IMR-90 (cell line): ENCODE results near the gene NAT10. TPM values are rescaled to one million over a fixed set of nuclear protein-coding genes. Genes with fewer than 3 reads are reported as not detected.

Source experiments
- ATAC-seq: fragments of 200-7000 bp; cut with Tn5 transposase; 2 replicates; pipeline ENCODE4 v1.9.1; 2020; ENCODE audit warnings: low read depth, mild to moderate bottlenecking, moderate library complexity
- BruUV-seq: library from RNA; stranded (reverse); fragments of 400-500 nt; replicated peaks from 2 replicates; lab custom pipeline; 2021; lab: Mats Ljungman, UMichigan
- CTCF ChIA-PET: fragments of 300-600 bp; formaldehyde crosslinking; extraction: SDS; loops from one replicate; lab custom pipeline; 2021; ENCODE audit warnings: antibody characterized with exemption; lab: Yijun Ruan, JAX
- POLR2A ChIA-PET: fragments of 300-600 bp; sonication (Branson Sonifier 250); formaldehyde crosslinking; loops from one replicate; lab custom pipeline; 2022; ENCODE audit warnings: antibody characterized with exemption; ENCODE audit not compliant: unreplicated experiment; lab: Charles Lee
- DNase-seq: peaks from one replicate; pipeline ENCODE4 v3.0.0; 2013
- H2AFZ ChIP-seq: replicated peaks from 2 replicates; pipeline ENCODE3; 2013; ENCODE audit warnings: low read length, mild to moderate bottlenecking; ENCODE audit not compliant: poor library complexity
- H2AK5ac ChIP-seq: 2 replicates; pipeline ENCODE4 v1.6.1; 2013; ENCODE audit warnings: low read depth, low read length, inconsistent platforms
- H2AK9ac ChIP-seq: replicated peaks from 2 replicates; pipeline ENCODE3; 2013; ENCODE audit warnings: mild to moderate bottlenecking, low read depth, low read length, moderate library complexity; ENCODE audit not compliant: poor library complexity
- H2BK120ac ChIP-seq: 2 replicates; pipeline ENCODE4 v1.6.1; 2013; ENCODE audit warnings: low read depth, low read length, inconsistent platforms
- H2BK15ac ChIP-seq: 3 replicates; pipeline ENCODE4 v1.6.1; 2013; ENCODE audit warnings: low read depth, low read length, inconsistent platforms
- H2BK20ac ChIP-seq: 2 replicates; pipeline ENCODE4 v1.6.1; 2013; ENCODE audit warnings: low read depth, mild to moderate bottlenecking, inconsistent platforms, low read length, moderate library complexity
- H2BK5ac ChIP-seq: 2 replicates; pipeline ENCODE4 v1.6.1; 2013; ENCODE audit warnings: mild to moderate bottlenecking, low read depth, low read length, inconsistent platforms; ENCODE audit not compliant: poor library complexity, severe bottlenecking
- H3K14ac ChIP-seq: replicated peaks from 2 replicates; pipeline ENCODE4 v1.6.1; 2013; ENCODE audit warnings: low read depth, low read length, inconsistent platforms
- H3K18ac ChIP-seq: 2 replicates; pipeline ENCODE4 v1.6.1; 2013; ENCODE audit warnings: low read depth, low read length, control low read depth
- H3K23ac ChIP-seq: 2 replicates; pipeline ENCODE4 v1.6.1; 2013; ENCODE audit warnings: low read depth, low read length, inconsistent platforms
- H3K27ac ChIP-seq: 2 replicates; pipeline ENCODE4 v1.5.1; 2013; ENCODE audit warnings: mild to moderate bottlenecking, control low read depth, low read length; ENCODE audit not compliant: insufficient read depth
- H3K27me3 ChIP-seq: 2 replicates; pipeline ENCODE4 v1.6.1; 2013; ENCODE audit warnings: low read length; ENCODE audit not compliant: control insufficient read depth, insufficient read depth
- H3K36me3 ChIP-seq: 2 replicates; pipeline ENCODE4 v1.6.1; 2013; ENCODE audit warnings: low read length, mixed read lengths; ENCODE audit not compliant: control insufficient read depth, insufficient read depth
- H3K4ac ChIP-seq: 2 replicates; pipeline ENCODE4 v1.6.1; 2013; ENCODE audit warnings: low read depth, low read length, inconsistent platforms
- H3K4me1 ChIP-seq: 2 replicates; pipeline ENCODE4 v1.6.1; 2013; ENCODE audit warnings: low read length, mixed read lengths; ENCODE audit not compliant: control insufficient read depth, insufficient read depth
- H3K4me2 ChIP-seq: 2 replicates; pipeline ENCODE4 v1.6.1; 2013; ENCODE audit warnings: low read depth, mild to moderate bottlenecking, control low read depth, low read length, moderate library complexity
- H3K4me3 ChIP-seq: 2 replicates; pipeline ENCODE4 v1.5.1; 2013; ENCODE audit warnings: low read depth, mild to moderate bottlenecking, control low read depth, low read length, moderate library complexity; ENCODE audit not compliant: insufficient read depth
- H3K56ac ChIP-seq: 2 replicates; pipeline ENCODE4 v1.6.1; 2013; ENCODE audit warnings: low read length, inconsistent platforms; ENCODE audit not compliant: insufficient read depth; ENCODE audit errors: extremely low read depth
- H3K79me1 ChIP-seq, 2 experiments: 2 replicates each; pipeline ENCODE4 v1.6.1; 2013; ENCODE audit warnings: low read length in 2 of 2, inconsistent platforms in 1 of 2, low read depth in 1 of 2
- H3K9ac ChIP-seq: 2 replicates; pipeline ENCODE4 v1.6.1; 2013; ENCODE audit warnings: low read depth, low read length, control low read depth
- H3K9me1 ChIP-seq: 2 replicates; pipeline ENCODE4 v1.6.1; 2013; ENCODE audit warnings: low read length, inconsistent platforms; ENCODE audit not compliant: insufficient read depth
- H3K9me3 ChIP-seq: 2 replicates; pipeline ENCODE4 v1.6.1; 2013; ENCODE audit warnings: low read length; ENCODE audit not compliant: control insufficient read depth, insufficient read depth
- H4K20me1 ChIP-seq: 2 replicates; pipeline ENCODE4 v1.6.1; 2013; ENCODE audit warnings: low read length, inconsistent platforms; ENCODE audit not compliant: insufficient read depth
- H4K5ac ChIP-seq: 2 replicates; pipeline ENCODE4 v1.6.1; 2013; ENCODE audit warnings: mild to moderate bottlenecking, low read depth, low read length, control low read depth
- H4K8ac ChIP-seq, 2 experiments: 2 replicates each; pipeline ENCODE4 v1.6.1; 2013; ENCODE audit warnings: low read depth in 2 of 2, low read length in 2 of 2, control low read depth in 1 of 2, inconsistent platforms in 1 of 2
- H4K91ac ChIP-seq: 2 replicates; pipeline ENCODE4 v1.6.1; 2013; ENCODE audit warnings: low read depth, low read length, inconsistent platforms; ENCODE audit not compliant: insufficient read depth
- MAFK ChIP-seq: IDR thresholded peaks from 2 replicates; pipeline ENCODE4 v1.6.1; 2012; ENCODE audit warnings: low read depth, low read length, improper control_type of control experiment
- NFE2L2 ChIP-seq: fragments of 150-350 bp; IDR thresholded peaks from 2 replicates; pipeline ENCODE4 v1.6.1; 2016; ENCODE audit warnings: low read depth, mild to moderate bottlenecking, low read length
- USF2 ChIP-seq: fragments of 150-350 bp; IDR thresholded peaks from 2 replicates; pipeline ENCODE4 v1.6.1; 2017; ENCODE audit warnings: mild to moderate bottlenecking, antibody characterized with exemption, low read length, low read depth
- WGBS, 2 experiments: methylation state at CpG; one replicate each; pipeline versions ENCODE4 v1.1.5 to v1.1.7; 2013; ENCODE audit warnings: missing lambda C conversion rate in 2 of 2; ENCODE audit not compliant: insufficient read length in 1 of 2; ENCODE audit errors: extremely low coverage in 2 of 2; 5-methylcytosine and 5-hydroxymethylcytosine counted together
- dilution Hi-C: fragments of 300-500 bp; cut with HindIII; formaldehyde crosslinking; loops from one replicate; pipeline ENCODE4 v1.14.3; 2018; ENCODE audit warnings: low sequenced_read_pairs; ENCODE audit not compliant: unreplicated experiment
- in situ Hi-C: fragments of 300-500 bp; cut with MboI; formaldehyde crosslinking; loops from 3 replicates; pipeline ENCODE4 v1.14.3; 2019; ENCODE audit warnings: low sequenced_read_pairs, inconsistent platforms, mixed read lengths
- intact Hi-C: fragments of 100-400 bp; cut with micrococcal nuclease; formaldehyde crosslinking; loops from 2 replicates; pipeline ENCODE4 v1.10.0; 2022
- polyA plus RNA-seq, 3 experiments: library from polyadenylated mRNA; depleted of rRNA; stranded (reverse); fragments of >200 nt; gene quantifications; 2 replicates each; pipeline ENCODE4 v1.2.3, GENCODE V29; 2012; ENCODE audit warnings: low replicate concordance in 1 of 3
- total RNA-seq: library from RNA; depleted of rRNA; stranded (reverse); fragments of >200 nt; gene quantifications from 2 replicates; pipeline ENCODE4 v1.2.3, GENCODE V29; 2012

NAT10 gene
- total and polyA plus RNA-seq, 2 of the 4 experiments (the other 2 are of a cell fraction), result 28.1 to 34.8 TPM

GRCh38 chr11:34151166-34151565 lies 45.7 kb downstream of the NAT10 start:
- H3K27me3 ChIP-seq, result no peaks in the 10 kb centered on the region
- no peaks in the 10 kb centered on the region; the same call in 1 of the 2 replicates for H4K20me1 ChIP-seq
- CTCF ChIA-PET, result interaction anchor here (1.0 to 1.5 kb wide), 2 partner anchors 16 to 21 kb away, joined by 3 to 4 read pairs; no protein-coding TSS in a partner anchor
- no peak overlapping the region for H2BK20ac ChIP-seq
- intact Hi-C loops, result no loop called here
- H3K4me3 ChIP-seq, result no peak overlapping the region
- H3K79me1 ChIP-seq, result no peaks in the 10 kb centered on the region; a peak in 1 of 4 replicates
- H3K27ac ChIP-seq, result no peak overlapping the region
- H2BK15ac ChIP-seq, result no peak overlapping the region
- H3K9me1 ChIP-seq, result no peaks in the 10 kb centered on the region
- no peak overlapping the region for H3K9ac ChIP-seq
- BruUV-seq, result no TSS peak
- ATAC-seq (no peak), DNase-seq (no peak)
- dilution Hi-C loops, result no loop called here
- H3K9me3 ChIP-seq, result no peaks in the 10 kb centered on the region
- no peak overlapping the region for H2AFZ ChIP-seq
- H3K18ac ChIP-seq, result no peak overlapping the region
- peaks cover 2% of the 10 kb centered on the region; the same call in 1 of the 2 replicates for H3K4me1 ChIP-seq
- H3K23ac ChIP-seq, result no peak overlapping the region
- POLR2A ChIA-PET, result no interaction called here
- H3K4ac ChIP-seq, result no peak overlapping the region
- no peak overlapping the region for H4K8ac ChIP-seq
- in situ Hi-C loops, result no loop called here
- no peak overlapping the region for H3K4me2 ChIP-seq
- no peak overlapping the region for H2BK5ac ChIP-seq
- H4K5ac ChIP-seq, result no peak overlapping the region
- TF ChIP-seq NFE2L2 (no peak), MAFK (no peak), USF2 (no peak)
- H3K56ac ChIP-seq, result no peak overlapping the region
- H3K14ac ChIP-seq, result no peak overlapping the region
- peaks cover 36% of the 10 kb centered on the region for H3K36me3 ChIP-seq
- no peak overlapping the region for H4K91ac ChIP-seq
- no peak overlapping the region for H2BK120ac ChIP-seq
- H2AK9ac ChIP-seq, result no peak overlapping the region
- 90% methylated on average over 2 of the region's 5 CpGs; no CpG with 5 or more reads in 1 of the 2 experiments for WGBS, 2 experiments
- no peak overlapping the region for H2AK5ac ChIP-seq
